Neuron (in vitro differentiated cells): ENCODE results near the gene OMD.

Experiments used
- H2AFZ ChIP-seq: one replicate; pipeline ENCODE4 v1.6.1; 2013; ENCODE audit warnings: low read depth, mild to moderate bottlenecking, inconsistent platforms, low read length, moderate library complexity
- H3K27me3 ChIP-seq: one replicate; pipeline ENCODE4 v1.6.1; 2013; ENCODE audit warnings: low read length; ENCODE audit not compliant: insufficient read depth
- H3K36me3 ChIP-seq: one replicate; pipeline ENCODE4 v1.6.1; 2013; ENCODE audit warnings: low read length; ENCODE audit not compliant: insufficient read depth
- H3K4me1 ChIP-seq: one replicate; pipeline ENCODE4 v1.6.1; 2013; ENCODE audit warnings: low read length; ENCODE audit not compliant: insufficient read depth
- H3K4me3 ChIP-seq: 2 replicates; pipeline ENCODE4 v1.5.1; 2013; ENCODE audit warnings: mild to moderate bottlenecking, low read length, moderate library complexity
- H3K9me3 ChIP-seq: one replicate; pipeline ENCODE4 v1.6.1; 2013; ENCODE audit warnings: low read length

OMD gene

GRCh38 chr9:92380603-92381002 is 43.7 kb downstream of the OMD start:
- Histone ChIP-seq H3K36me3 (no peaks in the 10 kb centered on the region), H2AFZ (no peak overlapping the region), H3K4me3 (no peak overlapping the region), H3K9me3 (no peaks in the 10 kb centered on the region), H3K27me3 (no peaks in the 10 kb centered on the region), H3K4me1 (peaks cover 6% of the 10 kb centered on the region)

- no peak overlapping the region for H2AFZ ChIP-seq
- H3K9me3 ChIP-seq: no peaks in the 10 kb centered on the region
- no peaks in the 10 kb centered on the region for H3K36me3 ChIP-seq
- no peaks in the 10 kb centered on the region for H3K27me3 ChIP-seq
- H3K4me1 ChIP-seq: peaks cover 6% of the 10 kb centered on the region
- no peak overlapping the region for H3K4me3 ChIP-seq
These were observed 45.3 kb downstream of the OMD start for GRCh38 chr9:92378865-92379560.

GRCh38 chr9:92377876-92378275 is 46.4 kb downstream of the OMD start:
- Histone ChIP-seq H2AFZ (no peak overlapping the region), H3K4me1 (peaks cover 6% of the 10 kb centered on the region), H3K27me3 (no peaks in the 10 kb centered on the region), H3K4me3 (no peak overlapping the region), H3K9me3 (no peaks in the 10 kb centered on the region), H3K36me3 (no peaks in the 10 kb centered on the region)

GRCh38 chr9:92373167-92373566 is 51.1 kb downstream of the OMD start:
- Histone ChIP-seq H3K27me3 (no peaks in the 10 kb centered on the region), H3K36me3 (no peaks in the 10 kb centered on the region), H3K4me3 (no peak overlapping the region), H2AFZ (no peak overlapping the region), H3K9me3 (no peaks in the 10 kb centered on the region), H3K4me1 (no peaks in the 10 kb centered on the region)

GRCh38 chr9:92369075-92369474 is 55.2 kb downstream of the OMD start:
- Histone ChIP-seq H3K36me3 (no peaks in the 10 kb centered on the region), H3K9me3 (no peaks in the 10 kb centered on the region), H3K4me1 (no peaks in the 10 kb centered on the region), H3K27me3 (no peaks in the 10 kb centered on the region), H2AFZ (peak overlapping the region; percentile 0), H3K4me3 (no peak overlapping the region)
